Measurements from ENCODE around the gene ACER2.

Gene ACER2

GRCh38 chr9:19456996-19457692, 48.3 kb downstream of the ACER2 start:
- peak; percentile 86 for DNase-seq

- DNase-seq = no peak
Observed at GRCh38 chr9:19457693-19458009, 48.8 kb downstream of the ACER2 start.

- DNase-seq = no peak
Observed at GRCh38 chr9:19460243-19460642, 51.4 kb downstream of the ACER2 start.

- DNase-seq = no peak
Observed at GRCh38 chr9:19461135-19461534, 52.3 kb downstream of the ACER2 start.

- DNase-seq = no peak
Observed at GRCh38 chr9:19464061-19464763, 55.4 kb downstream of the ACER2 start.

- DNase-seq = peak; percentile 68
Observed at GRCh38 chr9:19464764-19465585, 56.2 kb downstream of the ACER2 start.

- DNase-seq = no peak
Observed at GRCh38 chr9:19465586-19466279, 56.9 kb downstream of the ACER2 start.

- no peak for DNase-seq
Observed at GRCh38 chr9:19466280-19466639, 57.5 kb downstream of the ACER2 start.

- DNase-seq = no peak
Observed at GRCh38 chr9:19469271-19469670, 60.5 kb downstream of the ACER2 start.

GRCh38 chr9:19470567-19470966, 61.8 kb downstream of the ACER2 start:
- DNase-seq = no peak

GRCh38 chr9:19470981-19471650, 62.3 kb downstream of the ACER2 start:
- no peak for DNase-seq

- DNase-seq = peak; percentile 60
Observed at GRCh38 chr9:19471737-19472648, 63.2 kb downstream of the ACER2 start.

- DNase-seq = no peak
Observed at GRCh38 chr9:19473605-19474004, 64.8 kb downstream of the ACER2 start.

GRCh38 chr9:19479874-19480273, 71.1 kb downstream of the ACER2 start:
- DNase-seq = no peak

GRCh38 chr9:19480345-19480744, 71.5 kb downstream of the ACER2 start:
- no peak for DNase-seq

GRCh38 chr9:19481121-19481870, 72.5 kb downstream of the ACER2 start:
- DNase-seq = no peak

GRCh38 chr9:19481971-19482404, 73.2 kb downstream of the ACER2 start:
- no peak for DNase-seq

GRCh38 chr9:19484699-19485098, 75.9 kb downstream of the ACER2 start:
- DNase-seq = no peak

- DNase-seq = no peak
Observed at GRCh38 chr9:19485193-19485592, 76.4 kb downstream of the ACER2 start.

GRCh38 chr9:19486803-19487202, 78.0 kb downstream of the ACER2 start:
- no peak for DNase-seq

- no peak for DNase-seq
Observed at GRCh38 chr9:19488721-19489120, 79.9 kb downstream of the ACER2 start.
